GM12892 (cell line): ENCODE measurements around the gene MRPL28.

Experiments
- POLR2A ChIP-seq: IDR thresholded peaks from 2 replicates; pipeline ENCODE4 v1.6.1; 2011; ENCODE audit warnings: low read depth, low read length, control low read depth
- POLR2AphosphoS5 ChIP-seq: IDR thresholded peaks from 2 replicates; pipeline ENCODE4 v1.6.1; 2011; ENCODE audit warnings: low read depth, low read length, control low read depth
- TAF1 ChIP-seq: IDR thresholded peaks from 2 replicates; pipeline ENCODE4 v1.6.1; 2011; ENCODE audit warnings: low read depth, mild to moderate bottlenecking, control low read depth, low read length, borderline replicate concordance

DNA sequence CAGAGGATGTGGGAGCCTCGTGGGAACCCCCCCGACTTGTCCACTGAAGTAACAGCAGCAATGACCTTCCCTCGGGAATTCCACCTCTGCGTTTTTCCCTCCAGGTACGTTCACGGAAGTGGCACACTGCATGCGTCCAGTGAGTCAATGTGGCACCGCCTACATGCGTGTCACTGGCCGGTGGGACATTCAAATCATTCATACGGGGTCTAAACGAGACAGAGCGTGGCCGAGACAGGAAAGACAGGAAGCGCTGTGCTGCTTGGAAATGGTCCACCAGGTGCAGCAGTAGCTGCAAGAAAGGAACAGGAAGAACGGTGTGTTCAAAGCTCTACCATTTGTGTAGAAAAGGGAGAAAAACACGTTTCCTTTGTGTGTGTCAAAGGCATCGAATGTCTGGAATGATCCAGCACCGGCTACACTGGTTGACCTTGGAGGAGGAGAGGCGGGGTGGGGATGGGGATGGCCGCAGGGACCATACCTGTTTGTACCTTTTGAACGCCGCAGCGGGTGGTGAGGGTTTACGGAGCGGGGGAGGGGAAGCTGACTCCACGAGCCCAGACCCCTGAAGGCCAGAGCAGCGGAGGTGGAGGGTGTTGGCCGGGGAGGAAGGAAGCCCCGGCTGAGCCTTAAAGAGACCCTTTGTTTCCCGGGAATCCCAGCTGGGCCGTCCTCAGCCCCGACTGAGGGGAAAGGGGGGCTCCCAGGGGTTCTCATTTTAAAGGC is 13.2 kb upstream of the MRPL28 start:
- TF ChIP-seq POLR2AphosphoS5 (no peak; the same call in 1 of the 2 replicates), POLR2A (peak; percentile 55; the same call in 1 of the 2 replicates), TAF1 (no peak)
